ENCODE measurements around the gene MCM5. TPM values are rescaled to one million over a fixed set of nuclear protein-coding genes. Genes with fewer than 3 reads are reported as not detected.

MCM5 gene
- total RNA-seq, 1 experiment from 2014 or later = 274 TPM

DNA sequence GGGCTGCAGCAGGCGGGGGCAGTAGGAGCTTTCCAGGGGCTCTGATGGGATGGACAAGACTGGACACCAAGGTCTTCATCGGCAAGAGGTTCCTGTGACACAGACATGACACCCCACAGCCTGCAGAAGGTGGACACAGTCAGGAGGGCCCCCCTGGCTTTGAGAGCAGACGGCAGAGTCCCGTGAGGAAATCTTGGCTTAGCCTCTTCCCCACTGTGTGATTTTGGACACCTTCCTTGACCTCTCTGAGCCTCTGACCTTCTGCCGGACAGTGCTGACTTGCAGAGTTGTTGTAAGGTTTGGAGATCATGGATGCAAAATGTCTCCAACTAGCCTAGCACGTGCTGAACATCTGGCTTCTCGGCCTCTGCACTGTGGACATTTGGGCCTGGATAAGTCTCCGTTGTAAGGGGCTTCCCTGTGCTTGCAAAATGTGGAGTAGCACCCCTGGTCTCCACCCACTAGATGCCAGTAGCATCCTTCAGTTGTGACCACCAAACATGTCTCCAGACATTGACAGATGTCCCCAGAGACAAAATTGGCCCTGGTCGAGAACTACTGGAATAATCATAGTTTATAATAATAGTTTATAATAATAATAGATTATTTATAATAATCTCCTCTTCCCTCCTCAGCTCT lies 54.6 kb downstream of the MCM5 start:
- Histone ChIP-seq H3K27me3 (ENCODE audit: insufficient read depth, low read length) (no peaks in the 10 kb centered on the region), H4K8ac (replicated peaks; ENCODE audit: insufficient read length, low read depth, low read length) (no peak overlapping the region), H3K9ac (ENCODE audit: extremely low read depth, insufficient read length, low read length) (no peak overlapping the region), H3K14ac (ENCODE audit: insufficient read depth, low read length) (no peak overlapping the region), H3K79me1 (ENCODE audit: insufficient read depth, low read depth, low read length, poor library complexity, severe bottlenecking) (no peaks in the 10 kb centered on the region), H4K91ac (ENCODE audit: insufficient read length, low read depth, low read length) (no peak overlapping the region), H2AK5ac (ENCODE audit: insufficient read length, low read length) (no peak overlapping the region), H3K23ac (ENCODE audit: insufficient read length, low read depth, low read length) (no peak overlapping the region), H3T11ph (ENCODE audit: low read length) (no peak overlapping the region), H3K56ac (ENCODE audit: insufficient read length, low read depth, low read length) (no peak overlapping the region), H3K23me2 (ENCODE audit: insufficient read length, low read depth, low read length, poor library complexity, severe bottlenecking) (no peaks in the 10 kb centered on the region), H3K27ac (ENCODE audit: insufficient read length, low read depth, low read length) (no peak overlapping the region), H3K18ac (ENCODE audit: insufficient read length, low read depth, low read length) (no peak overlapping the region), H2BK120ac (ENCODE audit: low read depth, low read length, poor library complexity, severe bottlenecking) (no peak overlapping the region), H4K5ac (ENCODE audit: insufficient read length, low read depth, low read length) (no peak overlapping the region), H2BK12ac (ENCODE audit: insufficient read length, low read depth, low read length) (no peak overlapping the region), H2AFZ (ENCODE audit: low read length) (no peak overlapping the region), H2BK20ac (ENCODE audit: low read depth, low read length, poor library complexity, severe bottlenecking) (no peak overlapping the region), H2BK15ac (ENCODE audit: low read depth, low read length) (no peak overlapping the region), H3K4ac (ENCODE audit: low read depth, low read length) (no peak overlapping the region), H4K20me1 (ENCODE audit: control insufficient read depth, insufficient read depth, insufficient read length) (no peaks in the 10 kb centered on the region), H3K9me3 (ENCODE audit: control insufficient read depth, low read depth, low read length) (no peaks in the 10 kb centered on the region), H3K4me2 (ENCODE audit: insufficient read depth, insufficient read length, low read length) (no peak overlapping the region), H3K4me1 (ENCODE audit: insufficient read depth, low read length) (no peaks in the 10 kb centered on the region), H2BK5ac (ENCODE audit: insufficient read length, low read length) (no peak overlapping the region), H3K79me2 (ENCODE audit: insufficient read depth, low read length) (no peaks in the 10 kb centered on the region)
- Mint-ChIP-seq H3K4me3 (no peak overlapping the region), H3K36me3 (ENCODE audit: insufficient read depth in 1 of 3, low read depth in 3 of 3) (peaks cover 4 to 9% (median 8%) of the 10 kb centered on the region in 3 experiments; a peak in 4 of 7 replicates), H3K9me3 (no peaks in the 10 kb centered on the region), H3K27ac (no peak overlapping the region), H3K27me3 (ENCODE audit: low read depth) (peaks cover 18% of the 10 kb centered on the region), H3K4me1 (peaks cover 32% of the 10 kb centered on the region in 2 experiments)
- TF ChIP-seq, protein P1, sequence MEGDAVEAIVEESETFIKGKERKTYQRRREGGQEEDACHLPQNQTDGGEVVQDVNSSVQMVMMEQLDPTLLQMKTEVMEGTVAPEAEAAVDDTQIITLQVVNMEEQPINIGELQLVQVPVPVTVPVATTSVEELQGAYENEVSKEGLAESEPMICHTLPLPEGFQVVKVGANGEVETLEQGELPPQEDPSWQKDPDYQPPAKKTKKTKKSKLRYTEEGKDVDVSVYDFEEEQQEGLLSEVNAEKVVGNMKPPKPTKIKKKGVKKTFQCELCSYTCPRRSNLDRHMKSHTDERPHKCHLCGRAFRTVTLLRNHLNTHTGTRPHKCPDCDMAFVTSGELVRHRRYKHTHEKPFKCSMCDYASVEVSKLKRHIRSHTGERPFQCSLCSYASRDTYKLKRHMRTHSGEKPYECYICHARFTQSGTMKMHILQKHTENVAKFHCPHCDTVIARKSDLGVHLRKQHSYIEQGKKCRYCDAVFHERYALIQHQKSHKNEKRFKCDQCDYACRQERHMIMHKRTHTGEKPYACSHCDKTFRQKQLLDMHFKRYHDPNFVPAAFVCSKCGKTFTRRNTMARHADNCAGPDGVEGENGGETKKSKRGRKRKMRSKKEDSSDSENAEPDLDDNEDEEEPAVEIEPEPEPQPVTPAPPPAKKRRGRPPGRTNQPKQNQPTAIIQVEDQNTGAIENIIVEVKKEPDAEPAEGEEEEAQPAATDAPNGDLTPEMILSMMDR (conservative IDR thresholded peaks at IDR 0.05) = peak; percentile 43; the same call in 2 of the 3 replicates
- no peak for DNase-seq
- WGBS (ENCODE audit: extremely low coverage, insufficient read length, low lambda C conversion rate) = no CpG with 5 or more reads among the region's 9 CpGs
